Psoas muscle (tissue), 8 donors: ENCODE results near the gene ZNF528. TPM values are rescaled to one million over a fixed set of nuclear protein-coding genes. Genes with fewer than 3 reads are reported as not detected.

Source experiments
- ATAC-seq, 4 donors: fragments of 200-7000 bp; cut with Tn5 transposase; one replicate each; pipeline ENCODE4 v1.9.1; 2020; ENCODE audit warnings: moderate library complexity in 3 of 4, mild to moderate bottlenecking in 2 of 4
- DNase-seq, 2 donors: peaks; one replicate each; pipeline ENCODE4 v3.0.0-alpha.2; 2020
- H3K27ac ChIP-seq: fragments of 200-600 bp; one replicate; pipeline ENCODE4 v1.8.0; 2022
- H3K27me3 ChIP-seq, 3 donors: fragments of 200-600 bp in 1 of 3; one replicate each; pipeline versions ENCODE4 v1.6.1 to v1.8.0; 2013 to 2022; ENCODE audit warnings: low read length in 2 of 3, mild to moderate bottlenecking in 2 of 3, moderate library complexity in 1 of 3; ENCODE audit not compliant: insufficient read depth in 3 of 3
- H3K36me3 ChIP-seq, 2 donors: fragments of 200-600 bp in 1 of 2; one replicate each; pipeline versions ENCODE4 v1.6.1 to v1.8.0; 2013 to 2022; ENCODE audit warnings: low read depth in 1 of 2, mild to moderate bottlenecking in 1 of 2, moderate library complexity in 1 of 2; ENCODE audit not compliant: insufficient read depth in 1 of 2
- H3K4me1 ChIP-seq: fragments of 200-600 bp; one replicate; pipeline ENCODE4 v1.8.0; 2022
- H3K4me3 ChIP-seq: fragments of 200-600 bp; one replicate; pipeline ENCODE4 v1.8.0; 2022; ENCODE audit warnings: mild to moderate bottlenecking
- H3K9me3 ChIP-seq: fragments of 200-600 bp; one replicate; pipeline ENCODE4 v1.8.0; 2022
- CTCF ChIP-seq: fragments of 200-600 bp; IDR thresholded peaks from one replicate; pipeline ENCODE4 v1.8.0; 2022; ENCODE audit warnings: antibody characterized with exemption
- WGBS, 3 donors: extraction: QIAGEN DNeasy Blood & Tissue Kit; methylation state at CpG; one replicate each; pipeline versions ENCODE4 v1.1.6 to v1.1.7; 2013; 5-methylcytosine and 5-hydroxymethylcytosine counted together
- intact Hi-C, 2 donors: fragments of 100-400 bp; cut with DNase I; formaldehyde crosslinking; loops; one replicate each; pipeline versions ENCODE4 v1.11.0 to v1.14.2; 2022
- long read RNA-seq, 2 donors: library from polyadenylated mRNA; unstranded; transcript quantifications; one replicate each; pipeline ENCODE4 v2.0.0, GENCODE V29; 2021
- polyA plus RNA-seq, 3 donors: library from polyadenylated mRNA; stranded (reverse); fragments of 200-250 nt; gene quantifications; one replicate each; pipeline ENCODE4 v1.2.3, GENCODE V29; 2013
- total RNA-seq, 4 donors: library from RNA; stranded (reverse); fragmentation: NEBNext Ultra II Directional in 2 of 4; extraction: Animal tissue kit (Norgen Biotek cat#: 25700) in 2 of 4; gene quantifications; one replicate each; pipeline versions ENCODE4 v1.2.1 to v1.2.4, GENCODE V29; 2021 to 2023
- donor health status: healthy with polysubstance abuse.
- donor health status: DM: no; HTN: no; CAD: no; lungs with moderate emphysema.
- donor health status: Bipolar disorder and iron deficiency.
- donor health status: healthy.
- donor health status: DM: yes; HTN: yes; CAD: no.
- donor health status: DM: no; HTN: no; CAD: no.
- donor health status: DM: no; HTN: no; CAD: no.
- donor health status: DM: yes; HTN: yes; CAD: no.

The ZNF528 gene
- total RNA-seq, result 10 to 100 TPM in 1 of 4 donors, 1 to 10 TPM in 3; 5.8 to 12.8 (median 6.0) TPM
- polyA plus RNA-seq, result 10 to 100 TPM in 1 of 3 donors, 1 to 10 TPM in 2; 3.0 to 18.3 (median 4.2) TPM
- long read RNA-seq, donor 1, result 0 reads
- long read RNA-seq, donor 2, partial matches to known transcripts, result 0 of 2 reads
- long read RNA-seq, donor 2, other reads (novel, unspliced or antisense), result 2 of 2 reads

- WGBS, 3 donors, result 0 to 1% (median 1%) methylated on average over 36 of the region's 36 CpGs
- intact Hi-C loops, result no loop called here
- Histone ChIP-seq H3K4me1 (peaks cover 6% of the 10 kb centered on the region), H3K27me3 (no peaks in the 10 kb centered on the region), H3K9me3 (peaks cover 7% of the 10 kb centered on the region), H3K36me3 (peaks cover 16 to 47% of the 10 kb centered on the region in 2 donors), H3K4me3 (peak within 1 kb of the TSS; percentile 82), H3K27ac (peak within 1 kb of the TSS; percentile 67)
- no peak for TF ChIP-seq CTCF
- peak; percentile 99 to 100 (median 100) for ATAC-seq
- peak; percentile 97 to 98 for DNase-seq
These were observed at the start of gene ZNF528 for GRCh38 chr19:52397310-52398080. Gene ZNF528 (plus strand): TSS chr19:52397849. CDS start chr19:52402014, 4,165 bp downstream.

- Histone ChIP-seq H3K4me3 (no peak overlapping the region), H3K4me1 (no peaks in the 10 kb centered on the region), H3K36me3 (peaks cover 18 to 47% of the 10 kb centered on the region in 2 donors), H3K27me3 (no peaks in the 10 kb centered on the region), H3K9me3 (peaks cover 10% of the 10 kb centered on the region), H3K27ac (no peak overlapping the region)
- 63 to 74% (median 68%) methylated on average over 9 of the region's 9 CpGs for WGBS, 3 donors
- no peak for TF ChIP-seq CTCF
- DNase-seq, result no peak
- no peak for ATAC-seq
- intact Hi-C loops, result no loop called here
These were observed 46.1 kb upstream of the ZNF528 start for GRCh38 chr19:52351512-52351911.

GRCh38 chr19:52366414-52366824, 31.2 kb upstream of the ZNF528 start:
- 97 to 98% (median 98%) methylated on average over 8 of the region's 8 CpGs for WGBS, 3 donors
- H3K9me3 ChIP-seq, result peaks cover 55% of the 10 kb centered on the region
- H3K4me1 ChIP-seq, result peaks cover 3% of the 10 kb centered on the region
- H3K4me3 ChIP-seq, result no peak overlapping the region
- DNase-seq, result no peak
- no peak for ATAC-seq
- no peak for TF ChIP-seq CTCF
- no peaks in the 10 kb centered on the region for H3K27me3 ChIP-seq
- no peak overlapping the region for H3K27ac ChIP-seq
- intact Hi-C loops, result no loop called here
- H3K36me3 ChIP-seq, result peaks cover 5 to 11% of the 10 kb centered on the region in 2 donors

GRCh38 chr19:52369559-52370340, 27.9 kb upstream of the ZNF528 start, which contains the start of gene ZNF880:
Gene ZNF880 (plus strand): TSS chr19:52369923. CDS start chr19:52369966, 43 bp downstream.
- peak; percentile 10 for TF ChIP-seq CTCF
- DNase-seq (peak; percentile 94 to 96), ATAC-seq (peak; percentile 100)
- H3K27ac ChIP-seq, result peak within 1 kb of the TSS; percentile 95
- peaks cover 3% of the 10 kb centered on the region for H3K4me1 ChIP-seq
- H3K9me3 ChIP-seq, result peaks cover 39% of the 10 kb centered on the region
- intact Hi-C loops, result no loop called here
- peaks cover 9 to 30% of the 10 kb centered on the region in 2 donors for H3K36me3 ChIP-seq
- 1% methylated on average over 52 of the region's 52 CpGs for WGBS, 3 donors
- no peaks in the 10 kb centered on the region for H3K27me3 ChIP-seq
- peak within 1 kb of the TSS; percentile 86 for H3K4me3 ChIP-seq
